ENCODE measurements around the gene MRGPRX1. TPM values are rescaled to one million over a fixed set of nuclear protein-coding genes. Genes with fewer than 3 reads are reported as not detected.

Gene MRGPRX1
- total RNA-seq, 5 donors from 2014 or later (not counting 1 experiment from before 2014, with no cell fraction given), result not detected

DNA sequence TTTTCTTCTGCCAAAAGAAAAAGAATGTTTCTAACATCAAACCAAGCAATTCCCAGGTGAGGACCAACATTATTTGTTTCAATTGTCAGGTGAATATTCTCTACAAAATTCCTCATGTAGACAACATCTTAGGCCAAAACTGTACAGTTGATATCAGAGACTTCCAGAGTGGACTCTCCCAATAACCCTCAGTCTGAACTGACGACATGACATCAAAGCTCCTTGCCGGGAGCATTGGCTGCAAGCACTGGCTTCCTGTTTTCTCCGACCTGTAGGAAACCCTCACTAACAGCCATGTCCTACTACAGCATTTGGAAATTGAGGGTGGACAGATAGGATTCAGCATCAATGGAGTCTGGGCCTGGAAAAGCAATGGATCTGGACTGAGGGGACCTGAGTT is 30.5 kb upstream of the MRGPRX1 start:
- POLR2A ChIA-PET, result no interaction called here
- Histone ChIP-seq H3K4me1 (ENCODE audit: control insufficient read depth in 1 of 2, extremely low read depth in 1 of 2, insufficient read depth in 2 of 2, low read length in 2 of 2) (no peaks in the 10 kb centered on the region), H3K4me3 (ENCODE audit: control insufficient read depth in 1 of 2, extremely low read depth in 1 of 2, low read length in 1 of 2) (no peak overlapping the region), H3K27me3 (replicated peaks in 1 of 2; ENCODE audit: control insufficient read depth in 2 of 2, extremely low read depth in 1 of 2, insufficient read depth in 2 of 2, low read length in 1 of 2) (peaks cover 0 to 5% of the 10 kb centered on the region in 2 experiments), H3K27ac (ENCODE audit: low read length) (no peak overlapping the region), H3K9me3 (no peaks in the 10 kb centered on the region), H3K36me3 (ENCODE audit: control insufficient read depth in 2 of 2, extremely low read depth in 1 of 2, insufficient read depth in 1 of 2, low read length in 1 of 2) (no peaks in the 10 kb centered on the region)
- 10% methylated on average over 2 of the region's 3 CpGs for WGBS (ENCODE audit: insufficient coverage)
- Mint-ChIP-seq H3K36me3 (no peaks in the 10 kb centered on the region), H3K4me3 (no peak overlapping the region), H3K27me3 (peaks cover 7 to 12% of the 10 kb centered on the region in 2 donors), H3K9me3 (peaks cover 0 to 8% (median 0%) of the 10 kb centered on the region in 3 donors), H3K4me1 (no peaks in the 10 kb centered on the region), H3K27ac (no peak overlapping the region)
- DNase-seq (no peak), ATAC-seq (replicated peaks in 1 of 4) (no peak)
- CTCF ChIA-PET, result no interaction called here

DNA sequence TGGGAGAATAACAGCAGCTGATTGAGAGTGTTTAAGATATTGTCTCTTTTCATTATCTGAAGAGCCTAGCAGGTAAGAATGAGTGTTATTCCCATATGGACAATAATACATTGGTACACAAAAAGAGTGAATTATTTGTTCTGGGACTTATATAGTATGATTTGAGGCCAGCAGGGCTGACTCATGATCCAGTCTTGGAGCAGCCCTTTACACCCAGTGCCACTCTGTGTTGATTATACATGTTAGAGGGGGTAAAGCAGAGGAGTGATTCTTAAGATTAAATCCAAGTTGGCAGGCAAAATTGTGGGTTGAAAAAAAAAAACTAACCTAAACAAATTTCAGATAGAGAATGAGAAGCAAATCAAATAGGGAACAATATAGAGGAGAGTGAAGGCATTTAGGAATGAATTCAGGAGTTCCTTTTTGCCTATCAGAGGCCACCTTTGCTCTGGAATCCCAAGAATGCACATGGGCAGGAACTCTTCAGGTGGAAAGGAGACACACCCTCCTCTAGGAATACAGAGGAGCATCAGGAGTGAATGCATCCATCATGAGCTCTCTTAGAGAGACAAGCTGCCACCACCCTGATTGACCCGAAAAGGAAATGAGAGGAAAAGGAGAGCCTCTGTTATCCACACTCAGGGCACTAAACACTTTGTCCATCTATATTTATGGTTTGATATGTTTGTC is 19.2 kb upstream of the MRGPRX1 start:
- H3K27ac ChIP-seq (ENCODE audit: low read length), result no peak overlapping the region
- no CpG with 5 or more reads among the region's 1 CpG for WGBS (ENCODE audit: insufficient coverage)
- ATAC-seq (replicated peaks in 1 of 4) (no peak), DNase-seq (no peak)
- CTCF ChIA-PET, result no interaction called here
- Mint-ChIP-seq H3K4me3 (no peak overlapping the region), H3K4me1 (no peaks in the 10 kb centered on the region), H3K27ac (no peak overlapping the region), H3K27me3 (peaks cover 11 to 12% of the 10 kb centered on the region in 2 donors), H3K36me3 (no peaks in the 10 kb centered on the region), H3K9me3 (no peaks in the 10 kb centered on the region)
- no peaks in the 10 kb centered on the region for H3K9me3 ChIP-seq
- no peaks in the 10 kb centered on the region for H3K36me3 ChIP-seq (ENCODE audit: control insufficient read depth in 2 of 2, extremely low read depth in 1 of 2, insufficient read depth in 1 of 2, low read length in 1 of 2)
- H3K4me3 ChIP-seq (ENCODE audit: control insufficient read depth in 1 of 2, extremely low read depth in 1 of 2, low read length in 1 of 2), result no peak overlapping the region
- H3K27me3 ChIP-seq (replicated peaks in 1 of 2; ENCODE audit: control insufficient read depth in 2 of 2, extremely low read depth in 1 of 2, insufficient read depth in 2 of 2, low read length in 1 of 2), result peaks cover 0 to 2% of the 10 kb centered on the region in 2 experiments
- H3K4me1 ChIP-seq (ENCODE audit: control insufficient read depth in 1 of 2, extremely low read depth in 1 of 2, insufficient read depth in 2 of 2, low read length in 2 of 2), result no peaks in the 10 kb centered on the region
- POLR2A ChIA-PET, result no interaction called here

DNA sequence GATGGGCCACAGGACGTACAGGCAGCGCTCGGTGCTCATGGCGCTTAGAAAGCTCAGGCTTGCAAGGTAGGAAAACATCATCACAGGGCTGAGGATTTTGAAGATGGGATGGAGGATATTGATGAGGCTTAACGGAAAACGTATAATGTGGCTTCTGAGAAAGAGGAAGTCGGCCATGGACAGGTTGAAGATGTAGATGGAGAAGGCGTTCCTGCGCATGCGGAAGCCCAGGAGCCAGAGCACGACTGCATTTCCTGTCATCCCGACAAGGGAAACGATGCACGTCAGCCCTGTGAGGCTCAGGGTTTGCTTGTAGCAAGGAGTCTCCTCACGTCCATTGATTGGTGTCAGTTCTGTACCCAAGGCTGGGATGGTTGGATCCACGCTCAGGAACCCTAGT is 17.4 kb upstream of the MRGPRX1 start:
- Mint-ChIP-seq H3K4me1 (no peaks in the 10 kb centered on the region), H3K27ac (no peak overlapping the region), H3K27me3 (peaks cover 11 to 17% of the 10 kb centered on the region in 2 donors), H3K9me3 (no peaks in the 10 kb centered on the region), H3K4me3 (no peak overlapping the region), H3K36me3 (no peaks in the 10 kb centered on the region)
- H3K4me1 ChIP-seq (ENCODE audit: control insufficient read depth in 1 of 2, extremely low read depth in 1 of 2, insufficient read depth in 2 of 2, low read length in 2 of 2), result no peaks in the 10 kb centered on the region
- ChIA-PET POLR2A (no interaction called here), CTCF (no interaction called here)
- H3K36me3 ChIP-seq (ENCODE audit: control insufficient read depth in 2 of 2, extremely low read depth in 1 of 2, insufficient read depth in 1 of 2, low read length in 1 of 2), result no peaks in the 10 kb centered on the region
- H3K27me3 ChIP-seq (replicated peaks in 1 of 2; ENCODE audit: control insufficient read depth in 2 of 2, extremely low read depth in 1 of 2, insufficient read depth in 2 of 2, low read length in 1 of 2), result peaks cover 0 to 4% of the 10 kb centered on the region in 2 experiments
- 86% methylated on average over 16 of the region's 16 CpGs for WGBS (ENCODE audit: insufficient coverage)
- H3K27ac ChIP-seq (ENCODE audit: low read length), result no peak overlapping the region
- DNase-seq, result no peak
- no peaks in the 10 kb centered on the region for H3K9me3 ChIP-seq
- H3K4me3 ChIP-seq (ENCODE audit: control insufficient read depth in 1 of 2, extremely low read depth in 1 of 2, low read length in 1 of 2), result no peak overlapping the region
- no peak for ATAC-seq (replicated peaks in 1 of 4)

DNA sequence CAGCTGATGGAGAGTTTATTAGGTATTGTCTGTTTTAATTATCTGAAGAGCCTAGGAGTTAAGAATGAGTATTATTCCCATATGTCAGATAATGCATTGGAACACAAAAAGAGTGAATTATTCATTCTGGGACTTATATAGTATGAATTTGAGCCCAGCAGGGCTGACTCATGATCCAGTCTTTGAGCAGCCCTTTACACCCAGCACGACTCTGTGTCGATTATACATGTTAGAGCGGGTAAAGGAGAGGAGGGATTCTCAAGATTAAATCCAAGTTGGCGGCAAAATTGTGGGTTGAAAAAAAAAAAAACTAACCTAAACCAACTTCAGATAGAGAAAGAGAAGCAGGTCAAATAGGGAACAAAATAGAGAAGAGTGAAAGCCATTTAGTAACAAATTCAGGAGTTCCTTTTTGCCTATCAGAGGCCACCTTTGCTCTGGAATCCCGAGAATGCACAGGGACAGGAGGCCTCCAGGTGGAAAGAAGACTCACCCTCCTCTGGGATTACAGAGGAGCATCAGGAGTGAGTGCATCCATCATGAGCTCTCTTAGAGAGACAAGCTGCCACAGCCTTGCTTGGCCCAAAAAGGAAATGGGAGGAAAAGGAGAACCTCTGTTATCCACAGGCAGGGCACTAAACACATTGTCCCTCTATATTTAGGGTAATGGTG is 3.1 kb downstream of the MRGPRX1 start:
- no peak overlapping the region for H3K27ac Mint-ChIP-seq
- DNase-seq (no peak), ATAC-seq (replicated peaks in 1 of 4) (no peak)
- H3K4me1 Mint-ChIP-seq, result no peaks in the 10 kb centered on the region
- no peak overlapping the region for H3K4me3 Mint-ChIP-seq
- ChIA-PET CTCF (no interaction called here), POLR2A (no interaction called here)
- no peaks in the 10 kb centered on the region for H3K36me3 ChIP-seq (ENCODE audit: control insufficient read depth in 2 of 2, extremely low read depth in 1 of 2, insufficient read depth in 1 of 2, low read length in 1 of 2)
- H3K9me3 Mint-ChIP-seq, result no peaks in the 10 kb centered on the region
- H3K36me3 Mint-ChIP-seq, result no peaks in the 10 kb centered on the region
- no peaks in the 10 kb centered on the region for H3K4me1 ChIP-seq (ENCODE audit: control insufficient read depth in 1 of 2, extremely low read depth in 1 of 2, insufficient read depth in 2 of 2, low read length in 2 of 2)
- no peak overlapping the region for H3K27ac ChIP-seq (ENCODE audit: low read length)
- no CpG with 5 or more reads among the region's 5 CpGs for WGBS (ENCODE audit: insufficient coverage)
- no peaks in the 10 kb centered on the region for H3K9me3 ChIP-seq
- H3K4me3 ChIP-seq (ENCODE audit: control insufficient read depth in 1 of 2, extremely low read depth in 1 of 2, low read length in 1 of 2), result no peak overlapping the region
- H3K27me3 ChIP-seq (replicated peaks in 1 of 2; ENCODE audit: control insufficient read depth in 2 of 2, extremely low read depth in 1 of 2, insufficient read depth in 2 of 2, low read length in 1 of 2), result peaks cover 0 to 9% of the 10 kb centered on the region in 2 experiments
- peaks cover 11 to 12% of the 10 kb centered on the region in 2 donors for H3K27me3 Mint-ChIP-seq

DNA sequence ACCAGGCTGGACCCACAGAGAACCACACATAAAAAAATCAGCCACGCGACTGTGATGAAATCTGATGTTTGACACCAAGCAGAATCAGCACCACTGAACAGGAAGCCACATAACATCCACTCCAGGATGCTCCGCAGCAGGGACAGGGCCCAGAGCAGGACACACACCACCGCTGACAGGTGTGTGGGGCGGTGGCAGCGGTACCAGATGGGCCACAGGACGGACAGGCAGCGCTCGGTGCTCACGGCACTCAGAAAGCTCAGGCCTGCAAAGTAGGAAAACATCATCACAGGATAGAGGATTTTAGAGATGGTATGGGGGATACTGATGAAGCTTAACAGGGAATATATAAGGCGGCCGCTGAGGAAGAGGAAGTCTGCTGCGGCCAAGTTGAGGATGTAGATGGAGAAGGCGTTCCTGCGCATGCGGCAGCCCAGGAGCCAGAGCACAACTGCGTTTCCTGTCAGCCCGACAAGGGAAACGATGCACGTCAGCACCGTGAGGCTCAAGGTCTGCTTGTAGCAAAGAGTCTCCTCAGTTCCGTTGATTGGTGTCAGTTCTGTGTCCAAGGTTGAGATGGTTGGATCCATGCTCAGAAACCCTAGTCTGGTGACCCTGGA is 4.9 kb downstream of the MRGPRX1 start:
- Histone ChIP-seq H3K27me3 (replicated peaks in 1 of 2; ENCODE audit: control insufficient read depth in 2 of 2, extremely low read depth in 1 of 2, insufficient read depth in 2 of 2, low read length in 1 of 2) (peaks cover 2 to 5% of the 10 kb centered on the region in 2 experiments), H3K27ac (ENCODE audit: low read length) (no peak overlapping the region), H3K36me3 (ENCODE audit: control insufficient read depth in 2 of 2, extremely low read depth in 1 of 2, insufficient read depth in 1 of 2, low read length in 1 of 2) (no peaks in the 10 kb centered on the region), H3K4me1 (ENCODE audit: control insufficient read depth in 1 of 2, extremely low read depth in 1 of 2, insufficient read depth in 2 of 2, low read length in 2 of 2) (no peaks in the 10 kb centered on the region), H3K9me3 (no peaks in the 10 kb centered on the region), H3K4me3 (ENCODE audit: control insufficient read depth in 1 of 2, extremely low read depth in 1 of 2, low read length in 1 of 2) (no peak overlapping the region)
- no peak for DNase-seq
- ChIA-PET POLR2A (no interaction called here), CTCF (no interaction called here)
- ATAC-seq (replicated peaks in 1 of 4), result no peak
- Mint-ChIP-seq H3K27me3 (peaks cover 11 to 13% of the 10 kb centered on the region in 2 donors), H3K4me1 (no peaks in the 10 kb centered on the region), H3K36me3 (no peaks in the 10 kb centered on the region), H3K9me3 (no peaks in the 10 kb centered on the region), H3K27ac (no peak overlapping the region), H3K4me3 (no peak overlapping the region)
- 65% methylated on average over 15 of the region's 22 CpGs for WGBS (ENCODE audit: insufficient coverage)

GRCh38 chr11:18927550-18928322 is 11.5 kb downstream of the MRGPRX1 start:
- DNase-seq (no peak), ATAC-seq (replicated peaks in 1 of 4) (no peak)
- peaks cover 0 to 2% of the 10 kb centered on the region in 2 experiments for H3K27me3 ChIP-seq (replicated peaks in 1 of 2; ENCODE audit: control insufficient read depth in 2 of 2, extremely low read depth in 1 of 2, insufficient read depth in 2 of 2, low read length in 1 of 2)
- CTCF ChIA-PET, result no interaction called here
- no peaks in the 10 kb centered on the region for H3K36me3 ChIP-seq (ENCODE audit: control insufficient read depth in 2 of 2, extremely low read depth in 1 of 2, insufficient read depth in 1 of 2, low read length in 1 of 2)
- H3K27ac ChIP-seq (ENCODE audit: low read length), result no peak overlapping the region
- H3K27ac Mint-ChIP-seq, result no peak overlapping the region
- no peaks in the 10 kb centered on the region for H3K36me3 Mint-ChIP-seq
- H3K9me3 ChIP-seq, result no peaks in the 10 kb centered on the region
- H3K4me3 Mint-ChIP-seq, result no peak overlapping the region
- POLR2A ChIA-PET, result no interaction called here
- peaks cover 0 to 5% (median 3%) of the 10 kb centered on the region in 3 donors for H3K9me3 Mint-ChIP-seq
- H3K27me3 Mint-ChIP-seq, result peaks cover 5 to 7% of the 10 kb centered on the region in 2 donors
- H3K4me1 Mint-ChIP-seq, result no peaks in the 10 kb centered on the region
- 75% methylated on average over 1 of the region's 3 CpGs for WGBS (ENCODE audit: insufficient coverage)
- no peak overlapping the region for H3K4me3 ChIP-seq (ENCODE audit: control insufficient read depth in 1 of 2, extremely low read depth in 1 of 2, low read length in 1 of 2)
- H3K4me1 ChIP-seq (ENCODE audit: control insufficient read depth in 1 of 2, extremely low read depth in 1 of 2, insufficient read depth in 2 of 2, low read length in 2 of 2), result no peaks in the 10 kb centered on the region

Data from T-cell (primary cell).